Measurements from ENCODE around the gene PXYLP1. TPM values are rescaled to one million over a fixed set of nuclear protein-coding genes. Genes with fewer than 3 reads are reported as not detected.

PXYLP1 gene
- total and polyA plus RNA-seq, 2 of the 8 experiments (the other 6 are each of a cell fraction or from before 2014, with no cell fraction given): 19.4 to 20.6 TPM

- TF ChIP-seq EZH2 (IDR thresholded peaks at IDR 0.05; ENCODE audit: low read depth, low read length, severe bottlenecking) (no peak), CEBPB (IDR thresholded peaks at IDR 0.05; ENCODE audit: low read depth, low read length) (no peak), USF2 (IDR thresholded peaks at IDR 0.05; ENCODE audit: low read length) (no peak)
Measured at GRCh38 chr3:141343077-141343476, 111.5 kb downstream of the PXYLP1 start (continued).
